LoVo (cell line): ENCODE results near the gene BACE1-AS.

Experiments used
- DNase-seq: peaks from one replicate; pipeline ENCODE4 v3.0.0-alpha.2; 2016; ENCODE audit warnings: low spot score

The BACE1-AS gene

GRCh38 chr11:117292616-117293015, 1.5 kb downstream of the BACE1-AS start:
- no peak for DNase-seq

DNA sequence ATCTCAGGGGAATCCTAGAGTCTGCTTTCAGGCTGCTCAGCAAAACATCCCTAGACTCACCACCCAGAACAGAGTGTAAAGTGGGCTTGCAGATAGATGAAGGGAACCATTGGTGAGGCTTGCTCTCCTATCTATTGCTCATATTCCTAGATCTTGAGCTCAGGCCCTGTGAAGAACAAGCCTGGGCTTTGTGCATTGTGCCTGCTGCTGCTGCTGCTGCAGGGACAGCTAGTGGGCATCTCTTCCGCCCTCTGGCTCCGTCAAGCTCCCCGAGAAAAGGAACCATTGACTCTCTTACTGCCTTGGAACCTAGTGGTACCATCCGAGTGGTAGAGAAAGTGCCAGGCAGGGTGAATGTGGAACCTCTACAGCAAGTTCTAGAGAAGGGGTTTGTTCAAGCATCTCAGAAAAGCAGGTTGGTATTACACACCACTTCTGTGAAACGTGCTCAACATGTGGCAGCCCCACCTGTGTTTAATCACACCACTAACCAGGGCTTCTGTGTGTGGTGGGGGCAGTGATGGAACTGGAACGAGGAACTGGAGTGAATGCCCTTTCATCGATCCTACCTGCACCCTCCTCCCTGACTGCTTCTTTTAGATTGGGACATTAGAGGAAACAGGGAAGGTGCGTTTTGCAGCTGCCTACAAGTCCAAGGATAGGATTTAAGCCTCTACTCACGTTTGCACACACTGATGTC, 4.4 kb downstream of the BACE1-AS start:
- DNase-seq: no peak

DNA sequence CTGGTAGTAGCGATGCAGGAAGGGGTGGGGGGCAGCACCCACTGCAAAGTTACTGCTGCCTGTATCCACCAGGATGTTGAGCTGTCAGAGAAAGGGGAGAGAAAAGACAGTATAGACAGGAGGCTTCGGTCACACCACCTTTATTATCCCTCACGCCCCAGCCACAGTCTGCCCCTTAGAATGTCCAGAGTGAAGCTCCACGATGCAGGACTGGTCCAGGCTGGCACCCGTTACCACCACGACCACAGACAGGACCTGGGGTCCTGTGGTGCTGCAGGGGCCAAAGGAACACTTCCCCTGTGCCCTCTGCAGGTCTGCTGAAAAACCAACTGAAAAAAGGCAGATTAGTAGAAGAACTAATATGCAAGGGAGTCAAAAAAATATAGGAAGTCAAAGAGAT, 5.7 kb downstream of the BACE1-AS start:
- DNase-seq: no peak

GRCh38 chr11:117298195-117298594, 7.0 kb downstream of the BACE1-AS start:
- no peak for DNase-seq

GRCh38 chr11:117299351-117300282, 8.5 kb downstream of the BACE1-AS start:
- no peak for DNase-seq

- DNase-seq: no peak
Observed at GRCh38 chr11:117300283-117300663, 9.1 kb downstream of the BACE1-AS start.

DNA sequence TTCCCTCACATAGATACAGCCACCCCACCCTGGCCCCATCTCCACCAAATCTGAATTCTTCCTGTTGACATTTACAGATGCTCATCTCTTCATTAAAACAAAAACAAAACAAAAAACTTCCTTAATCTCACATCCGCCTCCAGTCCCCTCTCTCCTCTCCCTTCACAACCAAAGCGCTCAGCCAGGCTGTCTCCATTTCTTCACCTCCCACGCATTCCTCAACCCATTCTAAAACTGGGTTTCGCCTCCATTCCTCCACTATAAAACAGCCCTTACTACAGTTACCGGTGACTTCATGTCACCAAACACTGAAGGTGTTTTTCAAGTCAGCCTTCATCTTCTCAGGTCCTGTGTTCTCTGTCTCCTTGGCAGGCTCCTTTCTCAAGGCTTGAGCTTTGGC, 9.6 kb downstream of the BACE1-AS start:
- DNase-seq: no peak

- DNase-seq: no peak
Observed at GRCh38 chr11:117302228-117302627, 11.1 kb downstream of the BACE1-AS start.

- DNase-seq: no peak
Observed at GRCh38 chr11:117303101-117303500, 12.0 kb downstream of the BACE1-AS start.

DNA sequence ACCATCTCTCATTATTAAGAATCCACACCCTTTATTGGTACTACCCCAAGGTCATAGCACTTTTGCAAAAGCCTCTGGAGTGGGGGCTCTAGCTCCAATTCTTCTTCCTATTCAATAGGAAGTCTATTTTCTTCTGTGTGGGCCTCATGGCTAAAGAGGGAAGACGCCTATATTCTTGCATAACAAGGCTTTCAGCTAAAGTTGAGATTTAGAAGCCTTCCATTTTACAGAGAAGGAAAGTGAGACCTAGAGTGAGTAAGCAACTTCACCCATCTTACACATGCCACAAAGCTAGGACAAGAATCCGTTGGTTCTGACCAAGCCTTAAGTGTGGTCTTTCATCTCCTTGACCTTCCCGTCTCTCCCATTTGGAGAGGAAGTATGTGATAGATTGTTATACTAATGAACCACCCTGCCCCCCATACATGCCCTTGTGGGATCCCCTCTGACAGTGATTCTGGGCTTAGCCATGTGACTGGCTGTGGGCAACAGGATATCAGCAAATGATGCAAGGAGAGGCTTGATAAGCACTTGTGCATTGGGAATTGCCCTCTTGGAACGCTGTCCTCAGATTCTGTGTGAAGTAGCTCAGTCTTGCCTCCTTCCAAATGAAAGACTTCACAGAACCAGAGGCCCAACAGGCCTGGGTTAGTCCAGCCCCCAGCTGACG, 12.6 kb downstream of the BACE1-AS start:
- DNase-seq: no peak

DNA sequence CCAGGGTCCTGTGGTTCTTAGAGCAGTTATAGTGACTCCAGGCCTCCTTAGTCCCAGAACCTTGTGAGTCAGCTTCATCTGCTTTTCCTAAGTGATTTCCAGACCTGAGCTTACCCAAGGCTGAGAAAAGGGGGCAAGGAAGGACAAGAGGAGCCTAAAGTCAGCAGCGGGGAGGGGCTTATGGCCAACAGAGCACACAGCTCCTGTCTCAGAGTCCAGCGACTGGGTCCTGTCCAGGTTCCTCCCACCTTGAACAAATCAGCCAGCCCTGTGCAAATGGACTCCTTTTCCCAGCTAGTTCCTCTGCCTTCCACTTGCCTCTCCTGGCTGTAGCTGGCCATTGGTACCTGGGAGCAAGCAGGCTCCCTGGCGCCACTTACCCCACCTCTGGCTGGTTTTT, 14.0 kb downstream of the BACE1-AS start:
- no peak for DNase-seq

DNA sequence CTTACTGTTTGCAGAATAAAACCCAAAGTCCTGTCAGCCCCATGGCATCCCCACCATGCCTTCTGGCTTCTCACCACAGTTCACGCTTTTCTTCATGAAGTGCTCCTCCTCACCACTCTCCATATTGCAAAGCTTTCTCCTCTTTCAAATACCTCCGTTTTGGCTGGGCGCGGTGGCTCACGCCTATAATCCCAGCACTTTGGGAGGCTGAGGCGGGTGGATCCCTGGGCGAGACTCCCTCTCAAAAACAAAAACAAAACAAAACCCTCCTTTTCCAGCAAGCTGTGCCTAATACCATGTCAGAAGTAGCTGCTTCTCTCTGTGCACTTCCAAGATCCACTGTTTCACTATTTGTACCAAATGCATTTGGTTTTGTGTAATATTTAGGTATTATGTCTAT, 18.2 kb downstream of the BACE1-AS start:
- no peak for DNase-seq

GRCh38 chr11:117313091-117313490, 21.9 kb downstream of the BACE1-AS start:
- DNase-seq: no peak

- no peak for DNase-seq
Observed at GRCh38 chr11:117313828-117314768, 23.0 kb downstream of the BACE1-AS start.

- no peak for DNase-seq
Observed at GRCh38 chr11:117314840-117315239, 23.7 kb downstream of the BACE1-AS start.

DNA sequence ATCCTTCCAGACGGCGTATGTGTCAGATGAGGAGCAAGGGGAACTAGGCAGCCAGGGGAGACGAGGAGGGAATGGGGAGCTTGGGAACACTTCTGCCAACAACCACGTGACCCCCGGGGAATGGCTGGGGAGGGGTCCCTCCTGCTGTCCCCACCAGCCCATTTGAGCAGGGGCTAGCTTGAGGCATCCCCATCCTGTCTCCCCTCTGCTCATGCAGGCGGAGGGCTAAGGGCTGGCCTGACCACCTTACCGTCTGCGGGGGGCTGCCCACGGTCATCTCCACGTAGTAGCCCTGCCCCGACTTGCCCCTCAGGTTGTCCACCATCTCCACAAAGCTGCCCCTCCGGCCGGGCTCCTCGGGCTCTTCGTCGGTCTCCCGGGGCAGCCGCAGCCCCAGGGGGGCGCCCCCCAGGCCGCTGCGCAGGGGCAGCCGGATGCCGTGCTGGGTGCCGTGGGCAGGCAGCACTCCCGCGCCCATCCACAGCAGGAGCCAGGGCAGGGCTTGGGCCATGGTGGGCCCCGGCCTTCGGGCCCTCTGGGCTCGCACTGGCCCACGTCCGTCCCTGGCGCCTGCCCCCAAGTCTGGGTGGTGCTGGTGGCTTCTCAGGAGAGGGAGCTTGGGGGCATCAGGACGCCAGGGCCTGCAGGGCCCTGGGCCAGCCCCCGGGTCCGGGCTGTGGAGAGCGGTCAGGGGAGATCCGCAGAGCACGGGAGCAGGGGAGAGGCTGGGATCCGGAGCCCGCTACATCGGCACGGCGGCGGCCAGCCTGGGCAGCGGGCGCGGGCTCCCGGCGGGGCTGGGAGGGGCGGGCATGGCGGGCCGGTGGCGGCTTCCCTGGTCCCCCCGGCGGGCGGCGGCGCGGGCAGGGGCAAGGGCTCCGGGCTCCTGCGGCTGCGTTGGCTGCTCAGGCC, 24.4 kb downstream of the BACE1-AS start:
- DNase-seq: no peak

GRCh38 chr11:117316197-117316961, 25.2 kb downstream of the BACE1-AS start, which contains the start of gene BACE1:
Gene BACE1, minus strand, starts transcription at chr11:117316256. Its CDS starts 461 bp downstream, at chr11:117315795.
- DNase-seq: peak; percentile 73

DNA sequence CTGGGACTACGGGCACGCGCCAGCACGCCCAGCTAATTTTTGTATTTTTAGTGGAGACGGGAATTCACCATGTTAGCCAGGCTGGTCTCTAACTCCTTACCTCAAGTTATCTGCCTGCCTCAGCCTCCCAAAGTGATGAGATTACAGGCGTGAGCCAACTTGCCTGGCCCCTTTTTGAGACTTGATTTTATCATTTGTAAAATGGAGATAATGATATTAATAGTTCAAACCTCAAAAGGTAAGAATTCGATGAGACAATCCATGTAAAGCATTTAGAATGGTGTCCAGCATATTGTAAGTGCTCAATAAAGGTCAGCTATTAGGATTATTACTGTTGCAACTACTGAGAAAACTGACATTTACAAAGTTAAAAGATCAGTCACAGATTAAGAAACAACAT, 27.6 kb downstream of the BACE1-AS start:
- DNase-seq: no peak

DNA sequence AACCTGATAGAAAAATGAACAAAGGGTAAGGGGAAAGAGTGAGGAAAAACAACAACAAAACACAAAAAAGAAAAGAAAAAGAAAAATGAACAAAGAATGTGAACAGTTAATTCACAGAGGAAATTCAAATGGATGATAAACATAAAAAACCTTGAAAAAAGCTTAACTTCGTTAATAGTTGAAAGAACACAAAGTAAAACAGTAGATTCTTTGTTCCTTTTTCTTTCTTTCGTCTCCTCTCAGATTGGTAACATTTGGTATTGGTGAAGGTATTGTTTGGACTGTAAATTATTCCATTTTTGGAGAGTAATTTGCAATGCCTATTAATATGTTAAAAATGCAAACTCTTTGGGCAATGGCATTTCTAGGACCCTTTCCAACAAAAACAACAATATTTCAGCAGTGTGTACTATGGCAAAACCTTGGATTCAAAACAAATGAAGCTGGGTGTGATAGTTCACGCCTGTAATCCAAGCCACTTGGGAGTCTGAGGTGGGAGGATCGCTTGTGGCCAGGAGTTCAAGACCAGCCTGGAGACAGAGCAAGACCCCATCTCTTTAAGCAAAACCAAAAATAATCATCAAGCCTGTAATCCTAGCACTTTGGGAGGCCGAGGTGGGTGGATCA, 28.2 kb downstream of the BACE1-AS start:
- no peak for DNase-seq
